GM06990 (cell line): ENCODE results near the gene LIPG.
"Not testable (repeated sequence)": the region's sequence is repeated elsewhere in the genome, so short reads cannot be mapped to it uniquely, and the experiment has no call there.

Experiments used
- DNase-seq: peaks from one replicate; pipeline ENCODE4 v3.0.0-alpha.2; 2011; ENCODE audit not compliant: insufficient read length; ENCODE audit errors: extremely low read depth
- H3K27me3 ChIP-seq: replicated peaks from 2 replicates; pipeline ENCODE4 v1.6.0; 2011; ENCODE audit warnings: low read length; ENCODE audit not compliant: control insufficient read depth, insufficient read depth
- H3K36me3 ChIP-seq: 2 replicates; pipeline ENCODE4 v1.5.1; 2011; ENCODE audit warnings: low read length; ENCODE audit not compliant: control insufficient read depth, insufficient read depth
- H3K4me3 ChIP-seq: replicated peaks from 2 replicates; pipeline ENCODE4 v1.5.1; 2011; ENCODE audit warnings: low read depth, mild to moderate bottlenecking, control low read depth, low read length
- CTCF ChIP-seq: IDR thresholded peaks from 2 replicates; pipeline ENCODE4 v1.5.1; 2011; ENCODE audit warnings: low read length, control low read depth, mild to moderate bottlenecking, inconsistent platforms; ENCODE audit not compliant: insufficient read depth, poor library complexity, severe bottlenecking

Gene LIPG

GRCh38 chr18:49550621-49551339 lies 11.1 kb upstream of the LIPG start:
- TF ChIP-seq CTCF, result no peak
- no peaks in the 10 kb centered on the region for H3K36me3 ChIP-seq

GRCh38 chr18:49553003-49553402 lies 8.9 kb upstream of the LIPG start:
- no peak for TF ChIP-seq CTCF
- Histone ChIP-seq H3K27me3 (no peaks in the 10 kb centered on the region), H3K36me3 (no peaks in the 10 kb centered on the region), H3K4me3 (no peak overlapping the region)
- no peak for DNase-seq

More at GRCh38 chr18:49550621-49551339, 11.1 kb upstream of the LIPG start:
- no peak for DNase-seq
- no peaks in the 10 kb centered on the region for H3K27me3 ChIP-seq
- H3K4me3 ChIP-seq, result no peak overlapping the region

GRCh38 chr18:49555641-49556040 lies 6.2 kb upstream of the LIPG start:
- TF ChIP-seq CTCF, result no peak
- Histone ChIP-seq H3K27me3 (peaks cover under 1% of the 10 kb centered on the region; the same call in 1 of the 2 replicates), H3K4me3 (no peak overlapping the region), H3K36me3 (no peaks in the 10 kb centered on the region)
- no peak for DNase-seq

- Histone ChIP-seq H3K27me3 (peaks cover 8% of the 10 kb centered on the region), H3K36me3 (no peaks in the 10 kb centered on the region), H3K4me3 (no peak overlapping the region)
- TF ChIP-seq CTCF, result no peak
- no peak for DNase-seq
Measured at GRCh38 chr18:49558356-49558755, 3.5 kb upstream of the LIPG start.

GRCh38 chr18:49559326-49559931 lies 2.4 kb upstream of the LIPG start:
- not testable (repeated sequence) for DNase-seq
- peak; percentile 39 for TF ChIP-seq CTCF

More at GRCh38 chr18:49559326-49559931, 2.4 kb upstream of the LIPG start:
- not testable (repeated sequence) for H3K36me3 ChIP-seq, H3K27me3 ChIP-seq, H3K4me3 ChIP-seq
